PFSK-1 (cell line): ENCODE data around the gene GRID1.

Source experiments
- FOXP2 ChIP-seq: optimal IDR thresholded peaks from 2 replicates; pipeline ENCODE3; 2011; ENCODE audit warnings: borderline replicate concordance, control low read depth, inconsistent platforms; ENCODE audit not compliant: insufficient read depth; ENCODE audit errors: extremely low read length, extremely low read depth
- POLR2AphosphoS5 ChIP-seq: IDR thresholded peaks from 2 replicates; pipeline ENCODE4 v1.6.1; 2012; ENCODE audit warnings: low read depth, mild to moderate bottlenecking, control low read depth, low read length, moderate library complexity
- SIN3A ChIP-seq: IDR thresholded peaks from 2 replicates; pipeline ENCODE4 v1.6.1; 2012; ENCODE audit warnings: mild to moderate bottlenecking, low read length, moderate library complexity, borderline replicate concordance; ENCODE audit not compliant: insufficient read depth
- TAF1 ChIP-seq: IDR thresholded peaks from 2 replicates; pipeline ENCODE4 v1.6.1; 2012; ENCODE audit warnings: low read length, control low read depth, borderline replicate concordance; ENCODE audit not compliant: insufficient read depth
- TF ChIP-seq, protein P1 (sequence below), 2 experiments: IDR thresholded peaks; 2 replicates each; pipeline versions ENCODE4 v1.6.1 to v1.8.0; 2011 to 2012; ENCODE audit warnings: low read depth in 2 of 2, low read length in 2 of 2, control low read depth in 1 of 2, inconsistent platforms in 1 of 2, mild to moderate bottlenecking in 1 of 2, moderate library complexity in 1 of 2; ENCODE audit not compliant: insufficient read depth in 1 of 2

Gene GRID1

DNA sequence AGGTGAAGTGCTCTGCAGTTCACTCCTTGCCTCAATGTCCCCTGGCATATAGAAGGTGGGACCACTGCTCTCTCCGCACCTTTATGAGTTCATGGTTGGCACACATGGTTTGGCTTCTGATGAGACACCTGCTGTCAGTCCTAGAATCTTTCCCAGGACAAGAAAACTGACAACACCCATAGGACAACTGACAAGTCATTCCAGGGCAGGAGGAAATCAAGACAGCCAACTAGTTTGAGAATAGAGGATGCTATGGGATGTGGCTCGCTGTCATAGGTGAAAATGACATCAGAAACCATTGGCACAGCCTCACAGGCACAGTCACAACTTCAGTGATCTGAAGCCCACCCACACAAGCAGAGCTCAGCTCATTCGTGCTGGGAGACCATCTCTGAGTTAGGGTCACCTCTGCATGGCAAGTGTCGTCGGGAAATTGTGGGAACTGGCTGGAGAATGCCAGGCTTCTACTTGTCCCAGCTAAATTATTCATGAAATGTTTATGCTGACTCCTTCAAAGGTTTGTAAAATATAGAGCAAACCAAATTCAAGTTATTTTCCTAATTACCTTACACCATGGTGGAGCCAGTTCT lies 762.4 kb downstream of the GRID1 start:
- TF ChIP-seq POLR2AphosphoS5 (no peak), SIN3A (no peak), FOXP2 (no peak), TAF1 (no peak)
- TF ChIP-seq, protein P1, sequence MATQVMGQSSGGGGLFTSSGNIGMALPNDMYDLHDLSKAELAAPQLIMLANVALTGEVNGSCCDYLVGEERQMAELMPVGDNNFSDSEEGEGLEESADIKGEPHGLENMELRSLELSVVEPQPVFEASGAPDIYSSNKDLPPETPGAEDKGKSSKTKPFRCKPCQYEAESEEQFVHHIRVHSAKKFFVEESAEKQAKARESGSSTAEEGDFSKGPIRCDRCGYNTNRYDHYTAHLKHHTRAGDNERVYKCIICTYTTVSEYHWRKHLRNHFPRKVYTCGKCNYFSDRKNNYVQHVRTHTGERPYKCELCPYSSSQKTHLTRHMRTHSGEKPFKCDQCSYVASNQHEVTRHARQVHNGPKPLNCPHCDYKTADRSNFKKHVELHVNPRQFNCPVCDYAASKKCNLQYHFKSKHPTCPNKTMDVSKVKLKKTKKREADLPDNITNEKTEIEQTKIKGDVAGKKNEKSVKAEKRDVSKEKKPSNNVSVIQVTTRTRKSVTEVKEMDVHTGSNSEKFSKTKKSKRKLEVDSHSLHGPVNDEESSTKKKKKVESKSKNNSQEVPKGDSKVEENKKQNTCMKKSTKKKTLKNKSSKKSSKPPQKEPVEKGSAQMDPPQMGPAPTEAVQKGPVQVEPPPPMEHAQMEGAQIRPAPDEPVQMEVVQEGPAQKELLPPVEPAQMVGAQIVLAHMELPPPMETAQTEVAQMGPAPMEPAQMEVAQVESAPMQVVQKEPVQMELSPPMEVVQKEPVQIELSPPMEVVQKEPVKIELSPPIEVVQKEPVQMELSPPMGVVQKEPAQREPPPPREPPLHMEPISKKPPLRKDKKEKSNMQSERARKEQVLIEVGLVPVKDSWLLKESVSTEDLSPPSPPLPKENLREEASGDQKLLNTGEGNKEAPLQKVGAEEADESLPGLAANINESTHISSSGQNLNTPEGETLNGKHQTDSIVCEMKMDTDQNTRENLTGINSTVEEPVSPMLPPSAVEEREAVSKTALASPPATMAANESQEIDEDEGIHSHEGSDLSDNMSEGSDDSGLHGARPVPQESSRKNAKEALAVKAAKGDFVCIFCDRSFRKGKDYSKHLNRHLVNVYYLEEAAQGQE (IDR thresholded peaks at IDR 0.05; ENCODE audit: insufficient read depth in 1 of 2, low read depth in 2 of 2, low read length in 2 of 2): no peak

GRCh38 chr10:85603151-85603940 lies 763.2 kb downstream of the GRID1 start:
- TF ChIP-seq POLR2AphosphoS5 (no peak), FOXP2 (no peak), SIN3A (no peak)

GRCh38 chr10:85602713-85603112 lies 763.9 kb downstream of the GRID1 start:
- TF ChIP-seq, protein P1 (IDR thresholded peaks at IDR 0.05; ENCODE audit: insufficient read depth in 1 of 2, low read depth in 2 of 2, low read length in 2 of 2): no peak
- TF ChIP-seq TAF1: no peak
- TF ChIP-seq FOXP2: no peak
- no peak for TF ChIP-seq POLR2AphosphoS5
- TF ChIP-seq SIN3A: no peak

DNA sequence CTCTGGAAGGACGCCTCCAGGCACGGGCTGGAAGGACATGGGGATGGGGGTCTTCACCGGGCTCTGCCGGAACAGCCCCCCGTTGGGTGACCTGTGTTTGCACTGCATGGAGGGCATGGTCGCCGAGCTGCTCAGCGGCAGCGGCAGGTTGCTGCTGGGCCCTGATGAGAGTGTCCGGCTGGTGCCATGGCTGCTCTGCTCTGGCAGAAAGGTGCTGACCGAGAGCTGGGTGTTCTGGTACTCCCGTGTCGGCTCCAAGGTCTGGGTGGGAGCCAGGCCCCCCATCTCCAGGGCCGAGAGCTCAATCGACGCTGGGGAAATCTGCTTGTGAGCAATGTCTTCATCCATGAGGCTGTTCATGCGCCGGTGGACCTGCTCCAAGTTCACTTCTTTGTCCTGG lies 764.3 kb downstream of the GRID1 start:
- TF ChIP-seq TAF1 (no peak), FOXP2 (no peak), POLR2AphosphoS5 (no peak), SIN3A (no peak)
- TF ChIP-seq, protein P1 (IDR thresholded peaks at IDR 0.05; ENCODE audit: insufficient read depth in 1 of 2, low read depth in 2 of 2, low read length in 2 of 2): no peak

- TF ChIP-seq FOXP2 (no peak), POLR2AphosphoS5 (no peak)
- TF ChIP-seq, protein P1 (IDR thresholded peaks at IDR 0.05; ENCODE audit: insufficient read depth in 1 of 2, low read depth in 2 of 2, low read length in 2 of 2): no peak
These were observed 765.1 kb downstream of the GRID1 start for GRCh38 chr10:85601526-85601925.
